AG09319 (cell line): ENCODE results near the gene CXCL3.

Source experiments
- DNase-seq: peaks from one replicate; pipeline ENCODE4 v3.0.0-alpha.2; 2010; ENCODE audit warnings: low read depth; ENCODE audit errors: extremely low read depth
- CTCF ChIP-seq: IDR thresholded peaks from 2 replicates; pipeline ENCODE4 v1.5.1; 2011; ENCODE audit warnings: low read depth, mild to moderate bottlenecking, inconsistent platforms, low read length, moderate library complexity

Gene CXCL3

GRCh38 chr4:74061430-74061829 lies 22.9 kb upstream of the CXCL3 start:
- DNase-seq = no peak
- no peak for TF ChIP-seq CTCF

GRCh38 chr4:74059161-74059829 lies 20.8 kb upstream of the CXCL3 start:
- TF ChIP-seq CTCF = no peak
- DNase-seq = no peak

GRCh38 chr4:74058048-74058651 lies 19.7 kb upstream of the CXCL3 start:
- TF ChIP-seq CTCF = no peak
- DNase-seq = no peak

GRCh38 chr4:74057588-74057987 lies 19.1 kb upstream of the CXCL3 start:
- no peak for DNase-seq
- TF ChIP-seq CTCF = no peak

- no peak for TF ChIP-seq CTCF
- DNase-seq = peak; percentile 67
These were observed 18.5 kb upstream of the CXCL3 start for GRCh38 chr4:74056858-74057562.

GRCh38 chr4:74056114-74056857 lies 17.8 kb upstream of the CXCL3 start:
- DNase-seq = no peak

More at GRCh38 chr4:74056114-74056857, 17.8 kb upstream of the CXCL3 start:
- TF ChIP-seq CTCF = no peak
